GM19099 (cell line): Measurements from ENCODE around the gene MYCBPAP.

ENCODE experiments used
- POLR2A ChIP-seq: IDR thresholded peaks from 3 replicates; pipeline ENCODE4 v1.6.1; 2011; ENCODE audit warnings: low read depth; ENCODE audit not compliant: insufficient read length; ENCODE audit errors: extremely low read depth

Gene MYCBPAP

DNA sequence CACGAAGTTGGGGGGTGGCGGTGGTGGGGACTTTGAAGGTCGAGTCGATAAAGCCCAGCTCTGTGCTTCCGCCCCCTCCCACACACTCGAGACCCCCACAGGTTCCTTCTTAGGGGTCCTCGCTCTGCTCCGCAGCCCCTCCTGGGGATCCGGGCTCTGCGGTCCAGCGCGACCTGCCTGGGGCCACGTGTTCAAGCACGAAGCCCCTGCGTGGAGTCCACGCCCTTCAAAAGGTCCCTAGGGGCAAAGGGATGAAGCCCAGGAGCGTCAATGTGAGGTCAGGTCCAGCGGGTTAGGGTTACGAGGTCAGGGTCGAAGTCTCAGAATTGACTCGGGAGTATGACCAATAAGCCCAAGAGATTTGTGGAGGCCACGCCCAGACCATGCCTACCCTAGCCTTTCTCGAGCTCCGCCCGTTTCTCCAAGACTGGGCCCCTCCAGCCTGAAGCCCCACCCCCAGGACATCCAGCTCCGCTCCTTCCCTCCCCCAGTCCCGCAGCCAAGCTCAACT lies 51.5 kb downstream of the MYCBPAP start:
- TF ChIP-seq POLR2A = no peak

DNA sequence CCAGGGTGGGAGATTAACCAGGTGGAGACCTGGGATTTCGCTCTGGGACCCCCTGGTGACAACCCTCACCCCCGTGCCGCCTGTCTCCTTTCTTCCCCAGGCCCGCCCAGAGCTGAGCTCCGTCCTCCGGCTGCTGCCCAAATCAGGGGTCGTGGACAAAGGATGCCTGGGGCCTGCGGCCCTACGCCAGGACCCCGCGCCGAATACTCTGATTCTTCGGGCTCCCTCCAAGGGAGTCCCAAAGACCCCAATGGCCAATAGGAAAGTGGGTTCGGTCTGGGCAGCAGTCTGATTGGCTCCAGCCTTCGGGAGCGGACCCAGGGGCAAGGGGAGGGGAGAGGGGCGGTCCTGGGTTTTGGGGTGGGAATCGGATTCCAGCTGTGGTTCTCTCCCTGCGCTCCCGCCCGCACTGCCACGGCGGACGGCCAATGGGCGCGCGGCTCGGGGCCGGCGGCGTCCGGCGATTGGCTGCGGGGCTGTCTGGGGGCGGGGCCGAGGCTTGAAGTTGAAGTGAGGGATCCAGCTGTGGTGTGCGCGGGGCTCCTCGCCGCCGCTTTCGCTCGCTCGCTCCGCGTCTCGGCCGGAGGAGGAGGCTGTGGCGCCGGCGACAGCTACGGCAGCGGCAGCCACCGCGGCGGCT lies 52.1 kb downstream of the MYCBPAP start, which contains the start of gene CACNA1G:
Gene CACNA1G, plus strand, starts transcription at position 531 of the 640 bp plus-strand sequence. CDS start 745 bp downstream, outside the sequence.
- no peak for TF ChIP-seq POLR2A

DNA sequence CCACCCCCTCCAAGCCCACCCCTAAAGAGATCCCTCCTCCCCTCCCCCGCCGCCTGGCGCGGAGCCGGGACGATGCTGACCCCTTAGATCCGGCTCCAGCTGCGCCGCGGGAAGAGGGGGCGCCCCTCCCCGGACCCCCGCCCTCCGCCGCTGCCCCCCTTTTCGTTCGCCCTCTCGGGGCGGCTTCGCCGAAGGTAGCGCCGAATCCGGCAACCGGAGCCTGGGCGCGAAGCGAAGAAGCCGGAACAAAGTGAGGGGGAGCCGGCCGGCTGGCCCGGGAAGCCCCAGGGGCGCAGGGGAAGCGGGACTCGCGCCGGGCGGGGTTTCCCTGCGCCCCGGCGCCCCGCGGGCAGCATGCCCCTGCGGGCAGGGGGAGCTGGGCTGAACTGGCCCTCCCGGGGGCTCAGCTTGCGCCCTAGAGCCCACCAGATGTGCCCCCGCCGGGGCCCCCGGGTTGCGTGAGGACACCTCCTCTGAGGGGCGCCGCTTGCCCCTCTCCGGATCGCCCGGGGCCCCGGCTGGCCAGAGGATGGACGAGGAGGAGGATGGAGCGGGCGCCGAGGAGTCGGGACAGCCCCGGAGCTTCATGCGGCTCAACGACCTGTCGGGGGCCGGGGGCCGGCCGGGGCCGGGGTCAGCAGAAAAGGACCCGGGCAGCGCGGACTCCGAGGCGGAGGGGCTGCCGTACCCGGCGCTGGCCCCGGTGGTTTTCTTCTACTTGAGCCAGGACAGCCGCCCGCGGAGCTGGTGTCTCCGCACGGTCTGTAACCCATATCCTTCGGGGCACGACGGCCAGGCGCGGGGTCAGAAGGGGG lies 52.9 kb downstream of the MYCBPAP start:
- no peak for TF ChIP-seq POLR2A

DNA sequence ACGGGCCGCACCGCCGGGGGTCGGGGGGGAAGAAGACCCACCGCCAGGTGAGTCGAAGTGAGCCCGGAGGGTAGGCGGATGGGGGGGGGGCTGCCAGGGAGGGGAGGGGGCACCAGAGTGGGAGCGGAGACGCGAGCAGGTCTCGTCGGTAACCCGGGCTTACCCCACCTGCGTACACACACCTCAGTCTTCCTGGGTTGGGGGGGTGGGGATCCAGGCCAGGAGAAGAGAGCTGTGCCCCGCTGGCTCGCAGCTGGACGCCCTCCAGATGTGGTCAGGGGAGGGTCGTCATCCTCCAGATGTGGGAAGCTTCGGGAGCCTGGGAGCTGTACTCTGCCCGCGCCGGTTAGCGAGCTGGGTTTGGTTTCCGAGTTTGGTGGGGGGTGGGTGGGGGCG lies 53.5 kb downstream of the MYCBPAP start:
- no peak for TF ChIP-seq POLR2A

- no peak for TF ChIP-seq POLR2A
These were observed 54.2 kb downstream of the MYCBPAP start for GRCh38 chr17:50562242-50563091.

DNA sequence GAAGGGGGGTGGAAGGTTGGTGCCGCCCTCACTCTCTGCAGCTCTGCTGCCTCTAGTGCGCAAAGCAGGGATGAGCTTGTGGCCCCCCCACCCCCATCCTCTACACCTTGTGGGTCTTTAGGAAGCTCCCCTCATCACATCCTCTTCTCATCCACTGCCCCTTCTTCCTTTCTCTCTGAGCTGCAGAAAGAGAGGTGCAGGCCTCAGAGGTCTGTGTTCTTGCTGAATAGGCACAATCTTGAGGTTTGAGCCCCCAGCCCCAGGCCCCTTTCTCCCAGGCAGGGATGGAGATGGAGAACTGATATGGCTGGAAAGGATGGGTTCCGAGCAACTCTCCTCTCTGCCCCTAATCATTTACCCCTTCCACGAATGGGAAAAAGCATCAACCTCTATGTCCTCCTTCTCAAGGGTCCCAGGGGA lies 54.9 kb downstream of the MYCBPAP start:
- no peak for TF ChIP-seq POLR2A

DNA sequence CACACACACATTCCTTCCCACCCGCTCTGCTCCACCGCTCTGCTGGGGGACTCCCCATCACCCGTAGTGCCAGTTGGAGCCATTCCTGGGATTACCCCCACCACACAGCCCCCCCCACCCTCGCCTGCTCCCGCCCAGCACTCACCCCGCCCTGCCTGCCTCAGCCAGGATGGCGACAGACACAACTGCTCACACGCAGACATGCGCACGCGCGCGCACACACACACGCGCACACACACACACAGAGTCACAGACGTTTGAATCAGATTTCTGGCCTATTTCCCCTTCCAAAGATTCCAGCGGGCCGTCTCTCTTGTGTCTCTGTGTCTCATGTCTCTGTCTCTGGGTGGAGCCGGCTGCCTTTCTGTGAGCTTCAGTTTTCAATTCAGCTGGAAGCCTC lies 56.7 kb downstream of the MYCBPAP start:
- TF ChIP-seq POLR2A = no peak

DNA sequence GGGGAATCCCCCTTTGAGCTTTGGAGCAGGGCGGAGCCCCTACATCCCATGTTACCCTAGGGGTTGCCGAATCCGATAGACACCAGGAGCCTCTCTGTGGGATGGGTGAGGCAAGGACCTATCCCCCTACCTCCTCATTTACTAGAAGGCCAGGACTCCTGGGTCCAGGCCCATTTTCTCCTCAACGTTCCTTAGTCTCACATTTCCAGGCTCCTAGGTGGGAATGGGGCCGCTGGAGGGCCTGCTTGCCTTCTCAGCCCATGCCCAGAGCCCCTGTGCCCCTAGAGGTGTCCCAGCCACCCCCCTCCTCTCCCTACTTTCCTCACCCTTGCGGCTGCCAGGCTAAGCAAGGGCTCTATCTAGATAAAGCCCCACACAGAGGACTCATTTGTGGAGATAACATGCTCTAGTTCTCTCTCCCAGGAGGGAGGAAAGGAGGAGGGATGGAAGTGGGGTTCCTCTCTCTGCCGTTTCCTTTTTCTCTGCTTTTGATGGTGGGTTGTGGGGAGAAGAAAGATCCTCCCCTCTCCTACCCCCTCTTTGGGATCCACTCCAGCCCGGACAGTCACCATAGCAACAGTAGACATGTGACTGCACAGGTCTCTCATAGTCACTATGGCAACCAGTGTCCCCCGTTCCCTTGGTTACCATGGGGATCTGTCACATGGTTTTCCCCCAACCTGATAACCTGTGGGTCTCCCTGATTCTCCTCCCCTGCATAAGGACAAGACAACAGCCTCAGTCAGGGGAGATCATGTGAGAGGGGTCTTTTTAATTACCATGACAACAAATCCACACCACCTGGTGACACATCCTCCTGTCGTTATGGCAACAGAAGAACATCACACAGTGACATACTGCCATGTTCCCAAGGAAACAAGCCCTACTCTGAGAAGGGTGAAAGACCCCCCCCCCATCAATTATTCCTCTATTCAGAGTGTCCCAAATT lies 57.4 kb downstream of the MYCBPAP start:
- no peak for TF ChIP-seq POLR2A

- no peak for TF ChIP-seq POLR2A
These were observed 58.6 kb downstream of the MYCBPAP start for GRCh38 chr17:50566886-50567285.

DNA sequence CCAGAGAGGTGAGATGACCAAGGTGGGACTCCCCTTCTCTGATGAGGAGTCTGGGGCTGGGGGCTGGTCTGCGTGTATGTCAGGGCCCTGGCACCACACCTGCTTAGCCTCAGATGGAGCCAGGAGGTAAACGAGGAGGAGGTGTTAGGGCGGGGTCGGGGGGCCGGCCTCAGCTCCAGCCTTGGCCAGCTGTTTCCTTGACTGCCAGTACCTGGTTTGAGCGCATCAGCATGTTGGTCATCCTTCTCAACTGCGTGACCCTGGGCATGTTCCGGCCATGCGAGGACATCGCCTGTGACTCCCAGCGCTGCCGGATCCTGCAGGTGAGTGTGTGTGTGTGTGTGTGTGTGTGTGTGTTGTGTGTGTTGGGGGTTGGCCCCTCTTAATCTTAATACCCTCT lies 60.4 kb downstream of the MYCBPAP start:
- TF ChIP-seq POLR2A = no peak

DNA sequence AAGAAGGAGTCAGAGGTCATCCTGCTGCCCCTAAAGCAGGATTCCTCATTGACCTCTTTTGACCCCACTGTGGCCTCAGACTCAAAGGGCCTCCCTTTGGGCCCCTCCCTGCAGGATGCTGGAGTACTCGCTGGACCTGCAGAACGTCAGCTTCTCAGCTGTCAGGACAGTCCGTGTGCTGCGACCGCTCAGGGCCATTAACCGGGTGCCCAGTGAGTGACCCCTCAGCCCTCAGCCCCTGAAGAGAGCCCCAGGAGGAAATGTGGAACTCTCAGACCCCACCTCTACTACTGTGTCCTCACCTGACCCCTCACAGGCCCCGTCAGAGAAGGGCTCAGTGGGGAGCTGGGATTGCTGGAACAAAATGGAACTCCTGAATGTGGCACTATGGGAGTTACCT lies 61.4 kb downstream of the MYCBPAP start:
- TF ChIP-seq POLR2A = no peak

DNA sequence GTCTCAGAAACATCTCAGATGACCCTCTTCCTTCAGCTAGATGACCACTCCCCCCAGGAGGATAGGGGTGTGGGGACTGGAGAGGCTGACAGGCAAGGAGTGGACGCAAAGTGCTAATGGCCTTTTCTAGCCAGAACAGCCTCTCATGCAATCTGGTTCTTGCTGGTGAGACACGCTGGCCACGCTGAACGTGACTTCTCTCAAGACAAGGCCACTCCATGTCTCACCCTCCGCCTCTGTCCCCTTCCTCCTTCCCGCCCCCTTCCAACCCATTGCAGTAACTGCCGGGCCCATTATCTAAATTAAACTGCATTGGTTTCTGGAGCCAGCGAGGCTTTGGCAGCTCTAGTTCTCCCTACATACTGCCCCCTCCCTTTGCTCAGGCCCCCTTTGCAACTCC lies 61.8 kb downstream of the MYCBPAP start:
- no peak for TF ChIP-seq POLR2A

DNA sequence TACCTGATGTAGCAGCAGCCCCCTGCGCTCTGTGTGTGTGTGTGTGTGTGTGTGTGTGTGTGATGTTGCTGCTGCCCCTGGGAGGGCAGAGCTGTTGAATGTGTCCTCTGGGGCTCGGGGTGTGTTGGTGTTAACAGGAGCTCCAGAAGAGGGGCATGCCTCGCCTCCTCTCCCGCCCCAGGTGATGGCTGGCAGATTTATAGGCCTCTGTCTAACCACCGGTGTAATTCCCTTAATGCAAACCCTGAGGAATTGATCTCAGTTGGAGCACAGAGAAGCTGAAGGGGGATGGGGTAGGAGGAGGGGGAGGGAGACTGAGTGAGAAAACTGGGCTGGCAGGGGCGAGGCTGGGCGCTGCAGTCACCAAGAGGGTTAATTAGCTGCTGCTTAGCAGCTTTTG lies 62.3 kb downstream of the MYCBPAP start:
- no peak for TF ChIP-seq POLR2A

DNA sequence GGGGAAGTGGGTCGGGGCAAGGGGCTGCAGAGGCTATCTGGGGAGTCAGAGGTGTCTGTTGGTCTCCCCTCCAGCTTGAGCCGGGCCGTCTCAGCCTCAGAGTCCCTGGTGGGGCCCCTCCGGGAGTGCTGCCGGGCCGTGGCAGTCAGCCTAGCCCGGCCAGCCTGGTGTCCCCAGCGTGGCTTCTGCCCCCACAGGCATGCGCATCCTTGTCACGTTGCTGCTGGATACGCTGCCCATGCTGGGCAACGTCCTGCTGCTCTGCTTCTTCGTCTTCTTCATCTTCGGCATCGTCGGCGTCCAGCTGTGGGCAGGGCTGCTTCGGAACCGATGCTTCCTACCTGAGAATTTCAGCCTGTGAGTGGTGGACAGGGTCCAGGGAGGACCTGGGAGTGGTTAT lies 63.4 kb downstream of the MYCBPAP start:
- TF ChIP-seq POLR2A = no peak

DNA sequence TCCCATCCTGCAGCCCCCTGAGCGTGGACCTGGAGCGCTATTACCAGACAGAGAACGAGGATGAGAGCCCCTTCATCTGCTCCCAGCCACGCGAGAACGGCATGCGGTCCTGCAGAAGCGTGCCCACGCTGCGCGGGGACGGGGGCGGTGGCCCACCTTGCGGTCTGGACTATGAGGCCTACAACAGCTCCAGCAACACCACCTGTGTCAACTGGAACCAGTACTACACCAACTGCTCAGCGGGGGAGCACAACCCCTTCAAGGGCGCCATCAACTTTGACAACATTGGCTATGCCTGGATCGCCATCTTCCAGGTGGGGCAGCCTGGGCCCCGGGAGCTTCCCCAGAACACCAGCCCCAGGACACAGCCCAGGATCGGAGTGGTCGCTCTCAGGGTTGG lies 64.3 kb downstream of the MYCBPAP start:
- TF ChIP-seq POLR2A = no peak
